D721Med (cell line): ENCODE results near the gene UBE2Q2.

Source experiments
- DNase-seq: peaks from one replicate; pipeline ENCODE4 v3.0.0; 2011; ENCODE audit warnings: low spot score; ENCODE audit not compliant: insufficient read length
- FAIRE-seq: peaks from 2 replicates; lab custom pipeline; 2011; peaks lifted over from hg19 to GRCh38; lab: Jason Lieb, UNC
- TF ChIP-seq, protein P1 (sequence below): IDR thresholded peaks from 2 replicates; pipeline ENCODE4 v1.5.1; 2012; ENCODE audit warnings: mild to moderate bottlenecking, control low read depth; ENCODE audit not compliant: insufficient read depth; ENCODE audit errors: missing control alignments

Gene UBE2Q2

DNA sequence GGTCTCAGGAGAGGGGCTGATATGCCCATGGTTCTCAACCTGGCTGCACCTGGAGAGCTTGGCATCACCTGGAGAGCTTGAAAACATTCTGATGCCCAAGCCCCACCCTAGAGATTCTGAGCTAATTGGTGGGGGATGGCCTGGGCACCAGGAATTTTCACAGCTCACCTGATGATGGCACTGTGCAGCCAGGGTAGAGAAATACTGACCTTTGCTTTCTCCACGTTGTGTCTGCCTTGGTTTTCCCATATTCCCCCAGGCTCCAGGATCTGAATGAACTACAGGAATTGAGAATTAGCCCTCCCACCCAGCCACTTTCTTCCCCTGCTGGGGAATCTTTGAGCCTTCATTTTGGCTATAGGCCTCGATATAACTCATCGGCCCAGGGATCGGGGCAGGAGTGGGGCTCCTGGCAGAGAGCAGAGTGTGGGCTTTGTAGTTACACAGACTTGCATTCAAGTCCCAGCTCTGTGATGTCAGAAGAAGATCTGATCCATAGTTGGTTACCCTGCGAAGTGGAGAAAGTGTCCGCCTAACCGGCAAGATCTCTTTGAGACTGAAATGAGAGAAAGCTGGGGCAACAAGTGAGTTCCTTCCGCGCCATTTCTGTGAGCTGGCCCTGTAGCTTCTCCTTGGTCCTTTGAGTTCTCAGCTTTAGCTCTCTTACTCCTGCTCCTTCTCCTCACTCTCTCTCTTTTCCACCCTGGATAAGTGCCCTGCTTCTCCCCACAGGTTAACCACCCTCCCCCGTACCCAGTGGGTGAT, 33.1 kb upstream of the UBE2Q2 start:
- DNase-seq = peak; percentile 26
- FAIRE-seq = no peak
- TF ChIP-seq, protein P1, sequence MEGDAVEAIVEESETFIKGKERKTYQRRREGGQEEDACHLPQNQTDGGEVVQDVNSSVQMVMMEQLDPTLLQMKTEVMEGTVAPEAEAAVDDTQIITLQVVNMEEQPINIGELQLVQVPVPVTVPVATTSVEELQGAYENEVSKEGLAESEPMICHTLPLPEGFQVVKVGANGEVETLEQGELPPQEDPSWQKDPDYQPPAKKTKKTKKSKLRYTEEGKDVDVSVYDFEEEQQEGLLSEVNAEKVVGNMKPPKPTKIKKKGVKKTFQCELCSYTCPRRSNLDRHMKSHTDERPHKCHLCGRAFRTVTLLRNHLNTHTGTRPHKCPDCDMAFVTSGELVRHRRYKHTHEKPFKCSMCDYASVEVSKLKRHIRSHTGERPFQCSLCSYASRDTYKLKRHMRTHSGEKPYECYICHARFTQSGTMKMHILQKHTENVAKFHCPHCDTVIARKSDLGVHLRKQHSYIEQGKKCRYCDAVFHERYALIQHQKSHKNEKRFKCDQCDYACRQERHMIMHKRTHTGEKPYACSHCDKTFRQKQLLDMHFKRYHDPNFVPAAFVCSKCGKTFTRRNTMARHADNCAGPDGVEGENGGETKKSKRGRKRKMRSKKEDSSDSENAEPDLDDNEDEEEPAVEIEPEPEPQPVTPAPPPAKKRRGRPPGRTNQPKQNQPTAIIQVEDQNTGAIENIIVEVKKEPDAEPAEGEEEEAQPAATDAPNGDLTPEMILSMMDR = peak; percentile 58

- DNase-seq = no peak
- FAIRE-seq = no peak
- TF ChIP-seq, protein P1 = no peak
Observed at GRCh38 chr15:75810874-75811498, 32.3 kb upstream of the UBE2Q2 start.

- no peak for FAIRE-seq
Observed at GRCh38 chr15:75811626-75812025, 31.6 kb upstream of the UBE2Q2 start.

GRCh38 chr15:75814794-75815193, 28.5 kb upstream of the UBE2Q2 start:
- no peak for DNase-seq
- FAIRE-seq = no peak
- TF ChIP-seq, protein P1 = no peak

More at GRCh38 chr15:75811626-75812025, 31.6 kb upstream of the UBE2Q2 start:
- TF ChIP-seq, protein P1 = no peak
- DNase-seq = no peak

DNA sequence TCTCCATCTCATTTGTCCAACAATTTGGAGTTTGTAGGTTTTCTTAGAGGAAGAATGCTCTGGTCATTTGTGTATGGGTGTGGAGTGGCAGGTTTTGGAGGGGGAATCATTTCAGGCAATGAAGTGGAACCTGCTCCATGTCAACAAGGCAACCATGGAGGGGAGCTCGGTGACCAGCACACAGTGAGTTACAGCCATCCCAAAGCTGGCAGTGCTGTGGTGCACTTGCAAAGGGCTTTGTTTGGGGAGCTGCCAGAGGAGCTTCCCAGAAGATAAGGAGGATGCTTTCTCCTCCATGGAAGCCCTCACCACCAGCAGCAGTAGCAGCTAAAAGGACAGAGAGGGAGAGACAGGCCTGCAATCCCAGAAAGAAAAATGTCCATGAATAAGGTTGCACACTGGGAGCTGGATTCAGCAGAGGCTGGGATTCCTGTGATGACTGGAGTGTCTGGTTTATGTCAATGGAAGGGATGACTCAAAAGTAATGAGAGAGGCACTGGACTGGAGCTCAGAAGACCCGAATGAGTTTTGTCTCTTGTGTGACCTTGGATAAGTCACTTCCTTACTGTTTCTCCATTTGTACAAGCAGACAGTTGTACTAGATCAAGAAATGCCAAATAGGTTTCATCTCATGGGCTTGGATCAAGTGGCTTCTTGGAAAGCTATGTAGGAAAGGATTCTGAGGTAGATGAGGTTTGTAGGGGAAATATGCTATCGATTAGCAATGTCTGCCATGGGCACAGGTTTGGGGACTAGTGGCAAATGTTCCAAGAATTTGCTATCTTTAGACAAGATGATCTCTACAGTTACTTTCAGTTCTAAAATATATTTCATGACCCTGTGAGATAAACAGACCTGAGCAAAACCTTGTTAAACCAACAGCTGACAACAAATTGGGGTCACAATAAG, 27.2 kb upstream of the UBE2Q2 start:
- FAIRE-seq = no peak
- DNase-seq = no peak
- TF ChIP-seq, protein P1 = no peak

- DNase-seq = no peak
- FAIRE-seq = no peak
- TF ChIP-seq, protein P1 = no peak
Observed at GRCh38 chr15:75817138-75817935, 25.9 kb upstream of the UBE2Q2 start.
